Endothelial cell (in vitro differentiated cells): ENCODE data around the gene ECHS1. TPM values are rescaled to one million over a fixed set of nuclear protein-coding genes. Genes with fewer than 3 reads are reported as not detected.

ENCODE experiments used
- DNase-seq: peaks from one replicate; pipeline ENCODE4 v3.0.0; 2021; ENCODE audit warnings: low spot score
- H3K27ac Mint-ChIP-seq: one replicate; pipeline ENCODE4 v1.8.0; 2021; ENCODE audit warnings: mixed read lengths, inconsistent platforms; ENCODE audit not compliant: unreplicated experiment
- H3K27me3 Mint-ChIP-seq: one replicate; pipeline ENCODE4 v1.8.0; 2021; ENCODE audit warnings: mild to moderate bottlenecking, moderate library complexity, mixed read lengths, inconsistent platforms; ENCODE audit not compliant: unreplicated experiment
- H3K36me3 Mint-ChIP-seq: one replicate; pipeline ENCODE4 v1.8.0; 2021; ENCODE audit warnings: mild to moderate bottlenecking, low read depth, mixed read lengths, inconsistent platforms; ENCODE audit not compliant: unreplicated experiment
- H3K4me1 Mint-ChIP-seq: one replicate; pipeline ENCODE4 v1.8.0; 2021; ENCODE audit warnings: mild to moderate bottlenecking, mixed read lengths, inconsistent platforms; ENCODE audit not compliant: unreplicated experiment
- H3K4me3 Mint-ChIP-seq: one replicate; pipeline ENCODE4 v1.8.0; 2021; ENCODE audit warnings: mild to moderate bottlenecking, mixed read lengths, inconsistent platforms; ENCODE audit not compliant: unreplicated experiment
- H3K9me3 Mint-ChIP-seq: one replicate; pipeline ENCODE4 v1.8.0; 2021; ENCODE audit warnings: mixed read lengths, inconsistent platforms; ENCODE audit not compliant: unreplicated experiment
- total RNA-seq: library from RNA; stranded (reverse); fragmentation: NEBNext Ultra II Directional; extraction: Animal tissue kit (Norgen Biotek cat#: 25700); gene quantifications from one replicate; pipeline ENCODE4 v1.2.1, GENCODE V29; 2021; ENCODE audit not compliant: unreplicated experiment
- TF ChIP-seq, protein P1 (sequence below): fragments of 200-600 bp; sonication (generic); IDR thresholded peaks from one replicate; pipeline ENCODE4 v1.5.0; 2021; ENCODE audit warnings: antibody characterized with exemption; ENCODE audit not compliant: unreplicated experiment

ECHS1 gene
- total RNA-seq, 1 donor from 2014 or later, result 69.6 TPM

DNA sequence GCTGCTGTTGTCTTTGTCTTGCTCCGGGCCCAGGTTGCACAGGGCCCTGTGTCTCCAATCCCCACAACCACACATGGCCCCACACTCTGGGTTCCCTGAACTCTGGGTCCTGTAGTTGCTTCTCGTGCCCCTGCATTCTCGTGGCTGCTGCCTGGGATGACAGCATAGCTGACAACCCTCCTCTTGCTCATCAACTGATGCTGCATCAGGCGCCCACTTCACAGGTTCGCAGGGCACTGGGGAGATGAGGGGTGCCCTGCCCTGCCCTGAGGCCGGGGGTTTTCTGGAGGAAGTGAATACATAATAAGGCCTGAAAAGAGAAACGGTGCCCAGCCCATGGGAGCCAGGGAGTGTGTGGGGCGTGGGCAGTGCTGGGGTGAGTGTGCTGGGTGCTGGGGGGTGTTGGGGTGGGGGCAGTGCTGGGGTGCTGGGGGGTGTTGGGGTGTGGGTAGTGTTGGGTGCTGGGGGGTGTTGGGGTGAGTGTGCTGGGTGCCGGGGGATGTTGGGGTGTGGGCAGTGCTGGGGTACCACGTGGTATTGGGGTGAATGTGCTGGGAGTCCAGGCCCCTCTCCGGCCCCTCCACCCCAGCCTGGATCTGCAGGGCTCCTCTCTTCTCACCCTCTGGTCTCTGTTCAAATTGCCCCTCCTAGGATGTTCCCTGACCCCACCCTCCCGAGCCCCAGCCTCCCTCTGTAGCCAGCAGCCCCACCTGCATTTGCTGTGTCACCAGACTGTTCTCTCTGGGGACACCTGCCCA lies 18.8 kb upstream of the ECHS1 start:
- DNase-seq, result no peak
- peaks cover 27% of the 10 kb centered on the region for H3K4me1 Mint-ChIP-seq
- TF ChIP-seq, protein P1, sequence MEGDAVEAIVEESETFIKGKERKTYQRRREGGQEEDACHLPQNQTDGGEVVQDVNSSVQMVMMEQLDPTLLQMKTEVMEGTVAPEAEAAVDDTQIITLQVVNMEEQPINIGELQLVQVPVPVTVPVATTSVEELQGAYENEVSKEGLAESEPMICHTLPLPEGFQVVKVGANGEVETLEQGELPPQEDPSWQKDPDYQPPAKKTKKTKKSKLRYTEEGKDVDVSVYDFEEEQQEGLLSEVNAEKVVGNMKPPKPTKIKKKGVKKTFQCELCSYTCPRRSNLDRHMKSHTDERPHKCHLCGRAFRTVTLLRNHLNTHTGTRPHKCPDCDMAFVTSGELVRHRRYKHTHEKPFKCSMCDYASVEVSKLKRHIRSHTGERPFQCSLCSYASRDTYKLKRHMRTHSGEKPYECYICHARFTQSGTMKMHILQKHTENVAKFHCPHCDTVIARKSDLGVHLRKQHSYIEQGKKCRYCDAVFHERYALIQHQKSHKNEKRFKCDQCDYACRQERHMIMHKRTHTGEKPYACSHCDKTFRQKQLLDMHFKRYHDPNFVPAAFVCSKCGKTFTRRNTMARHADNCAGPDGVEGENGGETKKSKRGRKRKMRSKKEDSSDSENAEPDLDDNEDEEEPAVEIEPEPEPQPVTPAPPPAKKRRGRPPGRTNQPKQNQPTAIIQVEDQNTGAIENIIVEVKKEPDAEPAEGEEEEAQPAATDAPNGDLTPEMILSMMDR, result no peak
- H3K9me3 Mint-ChIP-seq, result no peaks in the 10 kb centered on the region
- peaks cover 4% of the 10 kb centered on the region for H3K36me3 Mint-ChIP-seq
- H3K4me3 Mint-ChIP-seq, result no peak overlapping the region
- no peak overlapping the region for H3K27ac Mint-ChIP-seq
- peaks cover 12% of the 10 kb centered on the region for H3K27me3 Mint-ChIP-seq

DNA sequence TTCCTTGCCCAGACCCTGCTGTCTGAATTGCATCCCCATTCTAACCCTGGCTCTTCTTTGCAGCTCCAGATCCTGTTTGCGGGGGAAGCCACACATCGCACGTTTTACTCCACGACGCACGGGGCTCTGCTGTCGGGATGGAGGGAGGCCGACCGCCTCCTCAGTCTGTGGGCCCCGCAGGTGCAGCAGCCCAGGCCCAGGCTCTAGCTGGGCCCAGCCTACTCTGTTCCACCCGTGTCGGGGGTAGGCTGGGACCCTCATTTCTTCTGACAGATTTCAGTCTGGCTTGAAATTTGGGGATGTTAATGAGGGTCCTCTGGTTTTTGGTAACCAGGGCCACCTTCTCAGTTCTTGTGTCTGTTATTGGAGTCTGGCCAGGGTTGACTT lies 18.1 kb upstream of the ECHS1 start:
- Mint-ChIP-seq H3K36me3 (peaks cover 6% of the 10 kb centered on the region), H3K27ac (peak overlapping the region; percentile 11), H3K27me3 (peaks cover 12% of the 10 kb centered on the region), H3K4me1 (peaks cover 27% of the 10 kb centered on the region), H3K9me3 (no peaks in the 10 kb centered on the region), H3K4me3 (no peak overlapping the region)
- TF ChIP-seq, protein P1, result no peak
- DNase-seq, result no peak

DNA sequence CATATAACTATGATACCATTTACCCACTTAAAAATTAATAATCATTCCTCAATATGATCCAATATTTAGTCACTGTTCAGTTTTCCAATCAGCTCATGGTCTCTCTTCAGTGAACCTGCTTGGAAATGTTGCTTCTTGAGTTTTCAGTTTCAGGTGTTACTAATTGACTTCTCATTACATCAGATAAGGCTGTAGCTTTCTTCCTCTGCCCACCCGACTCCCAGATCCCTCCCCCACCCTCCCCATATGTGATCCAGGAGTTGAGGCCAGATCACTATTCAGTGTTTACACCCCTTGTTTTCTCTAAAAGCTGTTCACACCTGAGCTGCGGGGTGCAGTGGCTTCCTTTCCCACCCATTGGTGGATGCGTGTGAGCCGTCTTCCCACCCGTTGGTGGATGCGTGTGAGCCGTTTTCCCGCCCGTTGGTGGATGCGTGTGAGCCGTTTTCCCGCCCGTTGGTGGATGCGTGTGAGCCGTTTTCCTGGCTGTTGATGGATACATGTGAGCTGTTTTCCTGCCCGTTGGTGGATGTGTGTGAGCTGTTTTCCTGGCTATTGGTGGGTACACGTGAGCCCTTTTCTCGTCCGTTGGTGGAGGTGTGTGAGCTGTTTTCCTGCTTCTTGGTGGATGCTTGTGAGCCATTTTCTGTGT lies 17.6 kb upstream of the ECHS1 start:
- TF ChIP-seq, protein P1, result no peak
- Mint-ChIP-seq H3K4me1 (peaks cover 27% of the 10 kb centered on the region), H3K4me3 (no peak overlapping the region), H3K9me3 (no peaks in the 10 kb centered on the region), H3K27me3 (peaks cover 12% of the 10 kb centered on the region), H3K36me3 (peaks cover 7% of the 10 kb centered on the region), H3K27ac (peak overlapping the region; percentile 11)
- no peak for DNase-seq

DNA sequence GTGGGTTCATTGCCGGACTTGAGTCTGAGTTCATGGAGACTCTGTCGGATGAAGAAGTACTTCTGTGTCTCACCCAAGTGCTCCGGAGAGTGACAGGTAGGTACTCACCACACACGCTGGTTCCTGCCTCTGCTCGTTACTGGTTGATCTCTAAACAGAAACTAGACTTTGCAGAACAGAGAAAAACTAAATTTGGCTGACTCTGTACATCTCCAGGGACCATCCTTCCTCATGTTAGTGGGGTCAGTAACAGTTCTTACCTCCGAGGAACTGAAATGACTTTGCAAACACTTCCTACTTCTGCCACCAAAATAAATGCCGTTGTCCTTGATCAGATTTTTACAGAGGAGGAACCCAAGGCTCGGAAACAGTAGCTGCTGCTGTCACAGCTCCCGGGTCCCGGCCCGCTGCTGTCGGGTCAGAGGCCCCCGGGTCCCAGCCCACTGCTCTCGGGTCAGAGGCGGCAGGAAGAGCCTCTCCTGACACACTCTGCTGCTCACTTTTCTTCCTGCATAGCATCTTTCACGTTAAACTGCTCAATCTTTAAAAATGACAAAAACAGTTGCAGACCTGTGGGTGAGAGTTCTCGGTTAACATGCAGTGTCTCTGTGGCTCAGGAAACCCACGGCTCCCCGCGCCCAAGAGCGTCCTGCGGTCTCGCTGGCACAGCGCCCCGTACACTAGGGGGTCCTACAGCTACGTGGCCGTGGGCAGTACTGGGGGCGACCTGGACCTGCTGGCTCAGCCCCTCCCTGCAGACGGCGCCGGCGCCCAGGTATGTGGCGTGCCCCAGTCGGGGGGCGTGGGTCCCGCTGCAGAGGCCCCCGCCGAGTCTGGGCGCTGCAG lies 16.0 kb upstream of the ECHS1 start:
- Mint-ChIP-seq H3K4me1 (peaks cover 19% of the 10 kb centered on the region), H3K9me3 (no peaks in the 10 kb centered on the region), H3K27me3 (peaks cover 5% of the 10 kb centered on the region), H3K4me3 (no peak overlapping the region), H3K27ac (no peak overlapping the region), H3K36me3 (peaks cover 3% of the 10 kb centered on the region)
- TF ChIP-seq, protein P1, result no peak
- DNase-seq, result no peak
